ENCODE results near the gene OPRM1. TPM values are rescaled to one million over a fixed set of nuclear protein-coding genes. Genes with fewer than 3 reads are reported as not detected.

The OPRM1 gene
- total RNA-seq, 1 experiment from 2014 or later: not detected

DNA sequence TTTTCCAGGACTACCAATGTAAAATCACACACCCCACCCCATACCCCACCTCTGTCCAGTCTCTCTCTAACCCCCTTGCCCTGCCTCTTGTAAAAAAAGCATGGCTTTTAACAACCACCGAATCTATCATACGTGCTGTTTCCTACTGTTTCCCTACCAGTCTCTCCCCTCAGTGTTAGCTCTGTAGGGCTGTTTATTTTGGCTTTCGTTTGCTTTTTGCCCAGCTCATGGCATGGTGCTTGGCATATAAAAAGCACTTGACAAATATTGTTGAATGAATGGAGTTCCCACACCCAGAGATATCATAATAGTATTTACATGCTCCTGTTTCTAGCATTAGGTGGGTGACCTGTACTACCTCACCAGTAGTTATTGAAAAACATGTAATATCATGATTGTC is 148.2 kb downstream of the OPRM1 start:
- Histone ChIP-seq H3K4ac (ENCODE audit: low read depth, low read length) (no peak overlapping the region), H3K18ac (ENCODE audit: insufficient read length, low read depth, low read length) (no peak overlapping the region), H3K27ac (ENCODE audit: insufficient read length, low read depth, low read length) (no peak overlapping the region), H4K91ac (ENCODE audit: insufficient read length, low read depth, low read length) (no peak overlapping the region), H3K9ac (ENCODE audit: extremely low read depth, insufficient read length, low read length) (no peak overlapping the region), H4K20me1 (ENCODE audit: control insufficient read depth, insufficient read depth, insufficient read length) (no peaks in the 10 kb centered on the region), H3K27me3 (ENCODE audit: insufficient read depth, low read length) (no peaks in the 10 kb centered on the region), H2AFZ (ENCODE audit: low read length) (no peak overlapping the region), H3K79me1 (ENCODE audit: insufficient read depth, low read depth, low read length, poor library complexity, severe bottlenecking) (no peaks in the 10 kb centered on the region), H3K23ac (ENCODE audit: insufficient read length, low read depth, low read length) (no peak overlapping the region), H2BK12ac (ENCODE audit: insufficient read length, low read depth, low read length) (no peak overlapping the region), H3K79me2 (ENCODE audit: insufficient read depth, low read length) (no peaks in the 10 kb centered on the region), H3K23me2 (ENCODE audit: insufficient read length, low read depth, low read length, poor library complexity, severe bottlenecking) (no peaks in the 10 kb centered on the region), H3K4me2 (ENCODE audit: insufficient read depth, insufficient read length, low read length) (no peak overlapping the region), H3K14ac (ENCODE audit: insufficient read depth, low read length) (no peak overlapping the region), H4K5ac (ENCODE audit: insufficient read length, low read depth, low read length) (no peak overlapping the region), H2BK5ac (ENCODE audit: insufficient read length, low read length) (no peak overlapping the region), H2AK5ac (ENCODE audit: insufficient read length, low read length) (no peak overlapping the region), H4K8ac (replicated peaks; ENCODE audit: insufficient read length, low read depth, low read length) (no peak overlapping the region), H3K9me3 (ENCODE audit: control insufficient read depth, low read depth, low read length) (no peaks in the 10 kb centered on the region), H2BK15ac (ENCODE audit: low read depth, low read length) (no peak overlapping the region), H3K4me1 (ENCODE audit: insufficient read depth, low read length) (no peaks in the 10 kb centered on the region), H3K56ac (ENCODE audit: insufficient read length, low read depth, low read length) (no peak overlapping the region), H2BK120ac (ENCODE audit: low read depth, low read length, poor library complexity, severe bottlenecking) (no peak overlapping the region), H2BK20ac (ENCODE audit: low read depth, low read length, poor library complexity, severe bottlenecking) (no peak overlapping the region), H3T11ph (ENCODE audit: low read length) (no peak overlapping the region)
- no peak overlapping the region for H3K27ac Mint-ChIP-seq
- peaks cover 0 to 2% of the 10 kb centered on the region in 2 experiments; a peak in 1 of 5 replicates for H3K9me3 Mint-ChIP-seq
- H3K4me3 Mint-ChIP-seq: no peak overlapping the region
- TF ChIP-seq, protein P1, sequence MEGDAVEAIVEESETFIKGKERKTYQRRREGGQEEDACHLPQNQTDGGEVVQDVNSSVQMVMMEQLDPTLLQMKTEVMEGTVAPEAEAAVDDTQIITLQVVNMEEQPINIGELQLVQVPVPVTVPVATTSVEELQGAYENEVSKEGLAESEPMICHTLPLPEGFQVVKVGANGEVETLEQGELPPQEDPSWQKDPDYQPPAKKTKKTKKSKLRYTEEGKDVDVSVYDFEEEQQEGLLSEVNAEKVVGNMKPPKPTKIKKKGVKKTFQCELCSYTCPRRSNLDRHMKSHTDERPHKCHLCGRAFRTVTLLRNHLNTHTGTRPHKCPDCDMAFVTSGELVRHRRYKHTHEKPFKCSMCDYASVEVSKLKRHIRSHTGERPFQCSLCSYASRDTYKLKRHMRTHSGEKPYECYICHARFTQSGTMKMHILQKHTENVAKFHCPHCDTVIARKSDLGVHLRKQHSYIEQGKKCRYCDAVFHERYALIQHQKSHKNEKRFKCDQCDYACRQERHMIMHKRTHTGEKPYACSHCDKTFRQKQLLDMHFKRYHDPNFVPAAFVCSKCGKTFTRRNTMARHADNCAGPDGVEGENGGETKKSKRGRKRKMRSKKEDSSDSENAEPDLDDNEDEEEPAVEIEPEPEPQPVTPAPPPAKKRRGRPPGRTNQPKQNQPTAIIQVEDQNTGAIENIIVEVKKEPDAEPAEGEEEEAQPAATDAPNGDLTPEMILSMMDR (conservative IDR thresholded peaks at IDR 0.05): no peak
- no peaks in the 10 kb centered on the region; the same call in 1 of the 2 replicates for H3K27me3 Mint-ChIP-seq (ENCODE audit: low read depth)
- no CpG with 5 or more reads among the region's 3 CpGs for WGBS (ENCODE audit: extremely low coverage, insufficient read length, low lambda C conversion rate)
- peaks cover 0 to 1% (median 0%) of the 10 kb centered on the region in 3 experiments; a peak in 1 of 7 replicates for H3K36me3 Mint-ChIP-seq (ENCODE audit: insufficient read depth in 1 of 3, low read depth in 3 of 3)
- no peaks in the 10 kb centered on the region for H3K4me1 Mint-ChIP-seq
- DNase-seq: no peak

Measured in H9 (cell line).